Measurements from ENCODE around the gene SCMH1.

SCMH1 gene

DNA sequence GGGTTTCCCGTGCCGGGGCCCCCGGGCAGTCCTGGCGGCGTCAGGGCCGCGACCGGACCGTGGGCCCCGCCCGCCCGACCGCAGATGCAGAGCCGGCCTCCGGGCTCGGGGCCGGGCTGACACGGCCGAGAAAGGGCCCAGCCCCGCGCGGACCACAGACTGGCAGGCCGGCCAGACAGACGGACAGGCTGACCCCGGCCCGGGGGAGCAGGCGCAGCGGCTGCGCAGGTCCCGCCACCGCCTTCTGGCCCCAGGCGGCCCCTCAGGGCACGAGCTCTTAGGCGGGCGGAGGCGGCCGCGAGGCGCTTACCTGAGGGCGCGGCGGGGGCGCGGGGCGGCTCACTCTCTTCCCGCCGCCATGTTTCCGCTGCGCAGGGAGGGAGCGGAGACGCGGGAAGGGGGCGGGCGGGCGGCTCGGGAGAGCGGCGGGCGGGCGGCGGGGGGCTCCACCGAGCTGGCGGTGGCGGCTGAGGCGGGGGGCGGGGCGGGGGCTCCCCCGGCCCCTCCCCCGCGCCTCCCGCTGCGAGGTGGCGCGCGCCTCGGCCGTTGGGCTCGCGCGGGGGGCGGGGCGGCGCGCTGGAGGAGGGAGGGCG lies at the start of gene SCMH1:
SCMH1 (minus strand) TSS at position 558 of the 593 bp plus-strand sequence. CDS start 56,173 bp downstream, outside the sequence.
- DNase-seq (ENCODE audit: insufficient read length, low spot score) (peak; percentile 67), FAIRE-seq (no peak)
- TF ChIP-seq POLR2A (IDR thresholded peaks at IDR 0.05; ENCODE audit: low read depth, low read length): 0 out of 2 replicates have a peak, but pooled peaks have one; percentile 21

DNA sequence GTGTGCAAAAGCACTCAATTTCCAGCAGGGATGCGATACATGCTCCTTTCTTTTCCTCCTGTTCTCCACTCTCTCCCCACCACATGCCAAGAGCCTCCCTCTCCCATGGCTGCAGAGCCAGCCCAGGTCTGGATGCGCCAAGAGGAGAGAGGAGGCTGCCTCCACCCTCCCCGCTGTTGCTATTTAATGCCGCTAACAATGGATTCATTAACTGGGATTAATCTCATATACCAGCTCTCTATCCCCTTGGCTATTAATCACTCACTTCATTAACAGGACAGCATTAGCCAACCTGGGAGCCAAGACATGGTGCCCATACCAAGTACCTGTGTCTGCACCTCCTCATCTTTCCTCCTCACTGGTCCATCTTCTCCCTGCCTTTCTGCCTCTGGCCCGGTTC lies 49.1 kb upstream of the SCMH1 start:
- FAIRE-seq: no peak
- TF ChIP-seq POLR2A (IDR thresholded peaks at IDR 0.05; ENCODE audit: low read depth, low read length): no peak
- no peak for DNase-seq (ENCODE audit: insufficient read length, low spot score)

DNA sequence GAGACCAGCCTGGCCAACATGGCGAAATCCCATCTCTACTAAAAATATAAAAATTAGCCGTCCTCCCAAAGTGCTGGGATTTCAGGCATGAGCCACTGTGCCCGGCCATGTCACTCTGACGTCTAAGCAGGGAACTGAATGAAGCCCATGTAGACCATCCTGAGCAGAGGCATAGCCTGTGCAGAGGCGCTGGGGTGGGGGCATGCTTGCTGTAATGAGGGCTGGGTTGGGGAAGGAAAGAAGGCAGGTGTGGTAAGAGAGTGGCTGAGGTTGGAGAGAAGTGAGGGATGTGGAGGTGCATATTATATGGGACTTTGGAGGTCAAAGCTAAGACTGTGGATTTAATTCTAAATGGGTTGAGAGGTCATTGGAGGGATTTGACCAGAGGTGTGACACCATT lies 47.1 kb upstream of the SCMH1 start:
- TF ChIP-seq POLR2A (IDR thresholded peaks at IDR 0.05; ENCODE audit: low read depth, low read length): no peak
- DNase-seq (ENCODE audit: insufficient read length, low spot score) (no peak), FAIRE-seq (no peak)

DNA sequence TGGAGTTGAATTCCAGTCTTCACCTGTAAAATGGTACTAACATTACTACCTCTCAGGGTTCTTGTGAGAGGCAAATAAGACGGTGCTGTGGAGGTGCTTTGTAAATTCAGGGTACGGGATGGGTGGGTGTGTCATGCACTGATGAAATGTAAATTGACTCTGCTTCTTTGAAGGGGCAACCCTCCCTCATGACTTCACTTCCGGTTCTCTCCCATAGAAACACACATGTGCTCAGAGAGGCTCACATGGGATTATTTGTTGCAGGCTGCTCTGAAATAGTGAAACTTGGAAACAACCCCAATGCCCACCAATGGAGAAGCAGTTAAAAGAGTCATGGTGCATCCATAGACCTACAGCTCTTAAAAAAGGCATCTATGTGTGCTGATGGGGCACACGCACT lies 44.9 kb upstream of the SCMH1 start:
- FAIRE-seq (no peak), DNase-seq (ENCODE audit: insufficient read length, low spot score) (no peak)
- no peak for TF ChIP-seq POLR2A (IDR thresholded peaks at IDR 0.05; ENCODE audit: low read depth, low read length)

DNA sequence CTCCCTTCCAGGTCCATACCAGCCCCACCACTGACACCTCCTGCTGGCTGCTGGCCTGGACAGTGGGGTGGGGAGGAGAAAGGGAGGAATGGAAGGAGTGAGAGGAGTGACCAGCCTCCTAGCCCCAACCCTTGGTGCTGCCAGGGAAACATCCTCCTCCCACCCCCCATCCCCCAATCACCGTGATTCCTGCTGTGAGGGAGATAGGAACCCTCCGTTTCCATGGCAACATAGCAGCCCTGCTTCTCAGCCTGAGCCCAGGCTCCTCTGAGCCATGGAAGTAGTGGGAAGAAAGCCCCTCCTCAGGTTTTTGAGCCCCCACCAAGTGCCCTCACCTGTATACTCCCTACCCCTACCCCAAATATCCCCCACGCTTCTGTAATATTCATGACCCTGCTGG lies 44.4 kb upstream of the SCMH1 start:
- FAIRE-seq (no peak), DNase-seq (ENCODE audit: insufficient read length, low spot score) (no peak)
- TF ChIP-seq POLR2A (IDR thresholded peaks at IDR 0.05; ENCODE audit: low read depth, low read length): 0 out of 2 replicates have a peak, but pooled peaks have one; percentile 19

DNA sequence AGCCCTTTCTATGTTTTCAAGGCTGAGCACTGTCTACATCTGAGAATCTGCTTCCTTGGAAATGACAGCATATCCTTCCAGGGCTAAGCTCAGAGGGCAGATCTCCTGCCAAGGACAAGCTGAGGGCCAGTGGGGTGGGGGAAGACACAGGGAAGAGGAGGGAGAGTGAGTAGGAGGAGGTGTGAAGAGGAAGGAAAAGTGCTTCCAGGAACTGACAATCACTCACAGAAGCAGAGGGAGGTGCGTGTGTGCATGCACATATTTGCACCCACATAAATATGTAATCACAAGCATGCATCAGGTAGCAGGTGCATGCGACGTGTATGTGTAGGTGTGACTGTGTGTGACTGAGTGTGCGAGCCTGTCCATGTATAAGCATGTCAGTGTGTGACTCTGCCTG lies 43.7 kb upstream of the SCMH1 start:
- no peak for DNase-seq (ENCODE audit: insufficient read length, low spot score)
- FAIRE-seq: no peak
- no peak for TF ChIP-seq POLR2A (IDR thresholded peaks at IDR 0.05; ENCODE audit: low read depth, low read length)

DNA sequence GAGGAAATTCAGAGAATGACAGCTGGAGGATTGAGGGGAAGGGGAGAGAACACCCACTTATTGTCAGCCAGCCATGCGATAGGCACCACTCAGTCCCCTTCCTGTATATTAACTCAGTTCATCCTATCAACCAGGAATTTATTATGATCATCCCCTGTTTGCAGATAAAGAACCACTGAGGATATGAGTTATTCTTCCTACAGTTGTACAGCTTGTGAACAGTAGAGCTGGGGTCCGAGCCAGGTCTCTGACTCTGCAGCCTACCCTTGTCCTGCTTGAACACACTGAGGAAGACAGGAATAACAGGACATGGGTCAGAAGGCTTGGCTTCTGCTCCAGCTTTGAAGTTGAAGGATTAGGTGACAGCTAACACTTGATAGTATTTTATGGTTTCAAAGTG lies 42.0 kb upstream of the SCMH1 start:
- no peak for FAIRE-seq
- TF ChIP-seq POLR2A (IDR thresholded peaks at IDR 0.05; ENCODE audit: low read depth, low read length): no peak
- DNase-seq (ENCODE audit: insufficient read length, low spot score): no peak

DNA sequence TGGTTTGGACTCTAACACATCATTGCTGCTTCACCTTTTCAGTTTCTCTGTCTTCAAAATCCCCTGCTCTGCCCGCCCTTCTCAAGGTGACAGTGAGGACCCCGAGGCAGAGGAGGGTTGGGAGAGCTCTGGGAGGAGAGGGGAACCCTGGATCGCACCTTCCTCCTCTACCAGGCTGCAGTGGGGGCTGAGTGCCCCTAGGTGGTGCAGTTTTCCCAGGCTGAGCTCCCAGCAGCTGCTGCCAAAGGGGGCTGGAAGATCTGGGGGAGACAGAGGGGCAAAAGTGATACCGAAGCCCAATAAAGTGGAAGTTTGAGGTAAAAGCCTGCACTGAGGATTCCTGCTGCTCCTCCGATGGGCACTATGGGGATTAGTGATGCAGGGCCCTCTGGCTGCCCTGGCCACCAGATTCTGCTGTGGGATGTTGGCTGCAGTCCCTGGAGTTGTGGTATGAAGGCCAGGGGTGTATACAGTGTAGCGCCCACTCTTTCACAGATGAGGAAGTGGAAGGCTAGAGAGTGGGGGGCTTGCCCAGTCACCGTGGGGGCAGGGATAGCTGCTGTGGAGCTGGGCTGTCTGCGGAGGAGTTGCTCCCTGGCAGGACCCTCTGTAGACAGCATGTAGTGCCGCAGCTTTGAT lies 40.7 kb upstream of the SCMH1 start:
- FAIRE-seq (no peak), DNase-seq (ENCODE audit: insufficient read length, low spot score) (peak; percentile 62)
- TF ChIP-seq POLR2A (IDR thresholded peaks at IDR 0.05; ENCODE audit: low read depth, low read length): no peak

DNA sequence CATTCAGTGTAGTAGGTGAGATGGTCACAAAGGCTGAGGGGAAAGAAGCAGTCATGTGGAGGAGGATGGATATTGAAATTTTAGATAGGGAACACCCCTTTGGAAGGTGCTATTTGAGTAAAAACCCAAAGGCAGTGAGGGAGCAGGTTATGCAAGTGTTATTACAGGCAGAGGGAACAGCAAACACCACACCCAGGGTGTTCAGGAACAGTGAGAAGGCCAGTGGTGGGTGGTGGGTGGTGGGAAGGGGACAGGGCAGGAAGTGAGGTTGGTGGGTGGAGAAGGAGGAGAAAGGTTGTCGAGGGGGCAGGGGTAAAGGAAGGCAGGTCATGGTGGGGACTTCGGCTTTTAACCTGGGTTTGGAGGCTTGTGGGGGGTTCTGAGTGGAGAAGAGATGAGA lies 39.2 kb upstream of the SCMH1 start:
- DNase-seq (ENCODE audit: insufficient read length, low spot score) (no peak), FAIRE-seq (no peak)

DNA sequence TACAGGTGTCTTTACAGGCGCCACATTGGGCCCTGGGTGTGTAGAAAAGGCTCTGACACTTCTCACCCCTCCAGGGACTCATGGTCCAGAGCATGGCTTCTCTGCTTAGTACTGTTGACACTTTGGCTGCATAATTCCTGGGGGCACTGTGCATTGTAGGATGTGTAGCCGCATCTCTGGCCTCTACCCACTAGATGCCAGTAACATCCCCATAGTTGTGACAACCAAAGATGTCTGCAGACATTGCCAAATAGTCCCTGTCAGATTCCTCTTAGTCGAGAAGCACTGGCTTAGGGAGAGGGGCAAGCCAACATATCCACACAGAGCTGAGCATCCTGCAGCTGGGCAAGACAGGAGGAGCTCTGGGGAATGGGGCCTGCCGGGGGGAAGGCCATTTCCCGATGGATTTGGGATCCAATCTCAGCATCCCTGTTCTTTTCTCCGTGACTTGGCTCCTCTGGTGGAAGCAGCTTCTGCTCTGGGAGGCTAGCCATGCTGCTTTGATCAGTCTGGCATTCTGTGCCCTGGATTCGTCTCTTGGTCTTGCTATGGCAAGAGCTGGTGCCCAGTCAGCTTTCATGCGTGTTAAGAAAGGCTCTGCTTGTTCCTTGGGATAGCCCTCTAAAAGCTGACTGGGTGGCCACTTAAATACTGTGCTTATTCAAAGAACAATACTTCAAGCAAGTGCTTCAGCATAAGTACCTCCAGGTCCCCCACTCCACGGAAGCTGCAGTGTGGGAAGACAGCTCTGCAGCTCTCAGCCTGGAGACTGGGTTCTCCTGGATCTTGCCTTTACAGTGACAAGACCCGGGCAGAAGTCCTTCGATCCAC lies 38.3 kb upstream of the SCMH1 start:
- DNase-seq (ENCODE audit: insufficient read length, low spot score) (no peak), FAIRE-seq (no peak)
- TF ChIP-seq POLR2A (IDR thresholded peaks at IDR 0.05; ENCODE audit: low read depth, low read length): no peak

More for the DNA sequence above, 39.2 kb upstream of the SCMH1 start:
- no peak for TF ChIP-seq POLR2A (IDR thresholded peaks at IDR 0.05; ENCODE audit: low read depth, low read length)

DNA sequence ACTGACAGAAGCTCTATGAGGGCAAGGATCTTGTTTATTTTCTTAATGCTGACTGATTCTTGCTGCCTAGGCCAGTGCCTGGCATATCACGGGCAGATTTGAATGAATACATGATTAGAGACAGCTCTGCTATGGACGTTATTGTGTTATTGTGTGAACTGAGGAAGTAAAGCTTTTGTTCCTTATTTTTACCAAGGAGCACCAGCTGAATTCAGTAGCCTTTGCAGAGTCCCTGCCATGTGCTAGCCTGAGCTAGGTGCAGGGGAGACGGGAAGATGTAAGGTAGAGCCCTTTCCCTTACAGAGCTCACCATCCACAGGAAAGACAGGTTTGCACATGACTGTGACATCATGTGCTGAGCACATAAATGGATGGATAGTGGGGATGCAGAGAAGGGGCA lies 36.0 kb upstream of the SCMH1 start:
- no peak for DNase-seq (ENCODE audit: insufficient read length, low spot score)
- no peak for TF ChIP-seq POLR2A (IDR thresholded peaks at IDR 0.05; ENCODE audit: low read depth, low read length)
- FAIRE-seq: no peak

DNA sequence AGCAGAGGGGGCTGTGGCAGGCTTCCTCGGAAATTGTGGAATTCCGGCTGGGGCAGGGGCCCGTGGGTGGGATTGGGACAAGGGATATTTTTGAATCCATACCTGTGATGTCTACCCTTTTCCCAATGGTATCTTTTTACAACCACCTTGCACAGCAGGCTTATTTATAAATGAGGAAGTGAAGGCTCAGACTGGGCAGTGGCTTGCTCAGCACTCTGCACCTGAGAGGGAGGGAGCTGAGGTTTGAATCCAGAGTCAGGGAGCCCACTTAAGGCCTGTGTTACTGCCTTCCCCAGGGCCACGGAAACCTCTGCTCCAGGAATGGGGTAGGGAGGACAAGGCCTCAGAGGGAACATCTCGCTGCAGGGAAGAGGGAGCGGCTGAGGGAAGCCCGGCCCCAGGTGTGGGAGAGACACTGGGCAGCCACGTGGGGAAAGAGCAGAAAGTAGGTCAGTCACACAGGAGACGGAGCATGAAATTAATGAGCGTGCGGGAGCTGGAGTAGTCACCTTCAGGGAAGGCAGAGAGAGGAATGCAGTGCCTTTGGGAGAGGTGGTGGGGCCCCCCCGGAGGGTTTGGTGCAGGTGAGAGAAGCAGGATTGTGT lies 35.4 kb upstream of the SCMH1 start:
- TF ChIP-seq POLR2A (IDR thresholded peaks at IDR 0.05; ENCODE audit: low read depth, low read length): no peak
- DNase-seq (ENCODE audit: insufficient read length, low spot score) (no peak), FAIRE-seq (no peak)

DNA sequence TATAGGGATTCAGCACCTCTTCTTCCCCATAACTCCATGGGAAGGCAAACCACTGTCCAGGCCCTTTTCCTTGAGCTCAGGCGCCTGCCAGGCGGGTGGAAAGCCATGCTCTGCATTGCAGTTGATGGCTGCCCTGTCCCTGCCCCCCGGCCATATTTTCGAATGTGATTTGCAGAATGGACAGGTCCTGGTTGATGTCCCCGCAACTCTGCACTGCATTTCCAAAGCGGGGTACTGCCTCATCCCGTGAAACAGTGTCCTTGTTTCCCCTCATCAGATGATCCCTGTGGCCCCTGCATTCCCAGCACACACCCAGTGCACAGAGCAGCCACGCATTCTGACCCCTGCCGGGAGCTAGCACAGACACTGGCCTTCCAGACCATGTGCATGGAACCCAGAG lies 33.7 kb upstream of the SCMH1 start:
- FAIRE-seq (no peak), DNase-seq (ENCODE audit: insufficient read length, low spot score) (no peak)
- no peak for TF ChIP-seq POLR2A (IDR thresholded peaks at IDR 0.05; ENCODE audit: low read depth, low read length)

Data from H54 (cell line).